ENCODE measurements around the gene PALM2AKAP2.

DNA sequence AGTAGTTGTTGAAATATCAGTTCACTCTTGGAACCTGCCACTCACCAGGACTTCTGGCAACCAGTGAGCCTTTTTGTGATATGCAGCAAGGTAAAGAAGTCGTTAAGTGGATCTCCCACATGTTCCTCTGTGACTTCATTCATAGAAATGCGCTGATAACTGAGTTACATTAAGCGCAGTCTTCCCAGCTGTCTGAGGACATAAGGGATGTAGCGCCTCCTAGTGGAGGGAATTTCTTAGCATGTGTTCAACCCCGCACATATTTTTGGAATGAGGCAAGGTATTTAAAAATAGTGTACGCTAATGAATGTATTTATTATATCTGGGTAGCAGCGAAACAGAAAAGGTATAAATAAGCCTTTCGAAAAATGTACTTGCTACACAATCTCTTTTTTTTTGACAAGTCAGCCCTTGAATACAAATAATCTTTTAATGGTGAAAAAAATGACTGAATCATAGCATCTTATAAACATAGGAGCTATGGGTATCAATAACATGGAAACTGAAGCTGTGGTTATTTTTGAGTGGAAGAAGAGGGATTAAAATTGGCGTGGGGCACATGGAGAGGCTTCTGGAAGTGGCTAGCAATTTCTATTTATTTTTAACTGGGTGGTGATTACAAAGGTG lies 38.0 kb downstream of the PALM2AKAP2 start:
- TF ChIP-seq TAF1 (IDR thresholded peaks at IDR 0.05; ENCODE audit: low read depth): no peak
- TF ChIP-seq CEBPB (IDR thresholded peaks at IDR 0.05): no peak
- TF ChIP-seq CREB1 (IDR thresholded peaks at IDR 0.05; ENCODE audit: low read depth): no peak
- no peak for TF ChIP-seq NFIC (IDR thresholded peaks at IDR 0.05)
- TF ChIP-seq ZBTB7A (IDR thresholded peaks at IDR 0.05; ENCODE audit: low read depth): no peak
- TF ChIP-seq FOXM1 (IDR thresholded peaks at IDR 0.05; ENCODE audit: borderline replicate concordance, low read depth): no peak
- no peak for TF ChIP-seq EP300 (IDR thresholded peaks at IDR 0.05; ENCODE audit: borderline replicate concordance)

Measured in Ishikawa (cell line).